ENCODE measurements around the gene LRCH4. TPM values are rescaled to one million over a fixed set of nuclear protein-coding genes. Genes with fewer than 3 reads are reported as not detected.

Gene LRCH4
- total RNA-seq, 2 experiments from 2014 or later = 70.3 to 71.7 TPM

GRCh38 chr7:100591596-100591995 is 5.7 kb upstream of the LRCH4 start:
- Mint-ChIP-seq H3K36me3 (ENCODE audit: low read depth) (no peaks in the 10 kb centered on the region), H3K9me3 (ENCODE audit: low read depth) (no peaks in the 10 kb centered on the region), H3K27me3 (peaks cover 4% of the 10 kb centered on the region), H3K27ac (no peak overlapping the region), H3K4me3 (no peak overlapping the region), H3K4me1 (no peaks in the 10 kb centered on the region)
- intact Hi-C loops (cut with DNase I, micrococcal nuclease) = no loop called here
- DNase-seq = no peak
- POLR2A ChIA-PET = no interaction called here
- ATAC-seq = no peak
- CTCF ChIA-PET = interaction anchor here (0.7 to 1.7 kb wide), 2 partner anchors 27 to 32 kb away, joined by 3 to 6 read pairs; no protein-coding TSS in a partner anchor

GRCh38 chr7:100590077-100590737 is 4.3 kb upstream of the LRCH4 start:
- peaks cover 4% of the 10 kb centered on the region for H3K27me3 Mint-ChIP-seq
- H3K4me3 Mint-ChIP-seq = no peak overlapping the region
- ChIA-PET CTCF (interaction anchor here (0.5 to 1.7 kb wide), 3 partner anchors 21 to 609 kb away, joined by 3 to 5 read pairs (median 4); no protein-coding TSS in a partner anchor), POLR2A (no interaction called here)
- H3K9me3 Mint-ChIP-seq (ENCODE audit: low read depth) = no peaks in the 10 kb centered on the region
- H3K4me1 Mint-ChIP-seq = no peaks in the 10 kb centered on the region
- intact Hi-C loops (cut with DNase I, micrococcal nuclease) = no loop called here
- no peak overlapping the region for H3K27ac Mint-ChIP-seq
- no peak for ATAC-seq
- no peak for DNase-seq
- H3K36me3 Mint-ChIP-seq (ENCODE audit: low read depth) = no peaks in the 10 kb centered on the region

GRCh38 chr7:100589341-100589947 is 3.5 kb upstream of the LRCH4 start:
- Mint-ChIP-seq H3K27ac (no peak overlapping the region), H3K27me3 (peaks cover 4% of the 10 kb centered on the region), H3K4me1 (peaks cover 5% of the 10 kb centered on the region), H3K36me3 (ENCODE audit: low read depth) (no peaks in the 10 kb centered on the region), H3K9me3 (ENCODE audit: low read depth) (no peaks in the 10 kb centered on the region), H3K4me3 (no peak overlapping the region)
- intact Hi-C loops (cut with DNase I, micrococcal nuclease) = loop anchor here in 1 of 2 experiments (5.0 kb wide), 1 partner anchor 462 kb away; the partner anchor contains the start of gene MBLAC1
- ChIA-PET POLR2A (interaction anchor here (0.7 to 1.0 kb wide), 2 partner anchors 41 to 95 kb away, joined by 3 read pairs; no protein-coding TSS in a partner anchor), CTCF (interaction anchor here (0.5 to 1.7 kb wide), 11 partner anchors 9 to 608 kb away, joined by 3 to 7 read pairs (median 3); partner anchors contain the start of gene POP7)
- DNase-seq = no peak
- ATAC-seq = no peak

- intact Hi-C loops (cut with DNase I, micrococcal nuclease) = loop anchor here in 1 of 2 experiments (5.0 kb wide), 1 partner anchor 461 kb away; the partner anchor contains the start of gene MBLAC1
- no peak for ATAC-seq
These were observed 2.5 kb upstream of the LRCH4 start for GRCh38 chr7:100588438-100588837.

GRCh38 chr7:100586266-100587025 is 517 bp upstream of the LRCH4 start, which contains the start of gene FBXO24:
TSS of gene FBXO24 (plus strand) at chr7:100586328. CDS start at chr7:100586626, 298 bp downstream.
- peak within 1 kb of the TSS; percentile 82 for H3K27ac Mint-ChIP-seq
- intact Hi-C loops (cut with DNase I, micrococcal nuclease) = loop anchor here (1.0 to 5.0 kb wide), 17 partner anchors 18 to 666 kb away; partner anchors contain the start of genes AGFG2 (in 2 of the 2), GNB2 (in 2 of the 2), MOSPD3 (in 2 of the 2) and TSC22D4 (in 2 of the 2)
- CTCF ChIA-PET = interaction anchor here (0.7 to 4.2 kb wide), 25 partner anchors 8 to 266 kb away, joined by 3 to 19 read pairs (median 4); partner anchors contain the start of genes AGFG2, GIGYF1, MEPCE and MOSPD3
- POLR2A ChIA-PET = interaction anchor here (0.6 to 2.7 kb wide), 19 partner anchors 9 to 366 kb away, joined by 3 to 13 read pairs (median 4); partner anchors contain the start of genes AGFG2, MEPCE, MOSPD3 and POP7
- no peaks in the 10 kb centered on the region for H3K9me3 Mint-ChIP-seq (ENCODE audit: low read depth)
- DNase-seq (peak; percentile 100), ATAC-seq (peak; percentile 86)
- H3K4me3 Mint-ChIP-seq = peak within 1 kb of the TSS; percentile 78
- peaks cover 4% of the 10 kb centered on the region for H3K27me3 Mint-ChIP-seq
- H3K36me3 Mint-ChIP-seq (ENCODE audit: low read depth) = peaks cover 2% of the 10 kb centered on the region
- peaks cover 26% of the 10 kb centered on the region for H3K4me1 Mint-ChIP-seq

More at GRCh38 chr7:100588438-100588837, 2.5 kb upstream of the LRCH4 start:
- CTCF ChIA-PET = interaction anchor here (0.7 to 1.6 kb wide), 11 partner anchors 10 to 1189 kb away, joined by 3 to 7 read pairs (median 3); partner anchors contain the start of genes MOSPD3, POP7 and SLC12A9
- H3K9me3 Mint-ChIP-seq (ENCODE audit: low read depth) = no peaks in the 10 kb centered on the region
- no peak for DNase-seq
- H3K36me3 Mint-ChIP-seq (ENCODE audit: low read depth) = no peaks in the 10 kb centered on the region
- peaks cover 4% of the 10 kb centered on the region for H3K27me3 Mint-ChIP-seq
- H3K4me1 Mint-ChIP-seq = peaks cover 12% of the 10 kb centered on the region
- no peak overlapping the region for H3K27ac Mint-ChIP-seq
- peak overlapping the region; percentile 4 for H3K4me3 Mint-ChIP-seq
- POLR2A ChIA-PET = interaction anchor here (1.0 kb wide), 1 partner anchor 94 kb away, joined by 3 read pairs; no protein-coding TSS in a partner anchor

GRCh38 chr7:100584683-100585510 is 1.0 kb downstream of the LRCH4 start:
- ChIA-PET CTCF (interaction anchor here (0.6 to 4.2 kb wide), 18 partner anchors 14 to 667 kb away, joined by 3 to 19 read pairs (median 4); partner anchors contain the start of genes GIGYF1, MOSPD3, POP7 and TSC22D4), POLR2A (interaction anchor here (0.5 to 2.7 kb wide), 10 partner anchors 14 to 290 kb away, joined by 3 to 13 read pairs (median 8); partner anchors contain the start of genes AGFG2, MEPCE, MOSPD3 and POP7)
- no peaks in the 10 kb centered on the region for H3K9me3 Mint-ChIP-seq (ENCODE audit: low read depth)
- no peaks in the 10 kb centered on the region for H3K27me3 Mint-ChIP-seq
- DNase-seq = peak; percentile 41
- H3K4me1 Mint-ChIP-seq = peaks cover 29% of the 10 kb centered on the region
- H3K27ac Mint-ChIP-seq = peak overlapping the region; percentile 82
- peaks cover 5% of the 10 kb centered on the region for H3K36me3 Mint-ChIP-seq (ENCODE audit: low read depth)
- no peak for ATAC-seq
- intact Hi-C loops (cut with DNase I, micrococcal nuclease) = loop anchor here (5.0 kb wide), 2 partner anchors 42 to 458 kb away; partner anchors contain the start of gene MBLAC1 (in 1 of the 2)
- H3K4me3 Mint-ChIP-seq = peak overlapping the region; percentile 78

GRCh38 chr7:100584054-100584682 is 1.8 kb downstream of the LRCH4 start:
- Mint-ChIP-seq H3K4me3 (peak overlapping the region; percentile 78), H3K9me3 (ENCODE audit: low read depth) (no peaks in the 10 kb centered on the region), H3K36me3 (ENCODE audit: low read depth) (peaks cover 8% of the 10 kb centered on the region), H3K4me1 (peaks cover 29% of the 10 kb centered on the region), H3K27ac (peak overlapping the region; percentile 92), H3K27me3 (no peaks in the 10 kb centered on the region)
- no peak for DNase-seq
- intact Hi-C loops (cut with DNase I, micrococcal nuclease) = loop anchor here in 1 of 2 experiments (5.0 kb wide), 1 partner anchor 43 kb away; no protein-coding TSS in a partner anchor
- ATAC-seq = no peak
- ChIA-PET POLR2A (interaction anchor here (0.9 to 2.3 kb wide), 7 partner anchors 13 to 435 kb away, joined by 3 to 8 read pairs (median 3); partner anchors contain the start of genes AGFG2, LAMTOR4, MEPCE and PPP1R35), CTCF (interaction anchor here (0.5 to 4.2 kb wide), 19 partner anchors 13 to 666 kb away, joined by 3 to 19 read pairs (median 3); partner anchors contain the start of genes GIGYF1, MOSPD3 and POP7)

GRCh38 chr7:100583132-100584053 is 2.5 kb downstream of the LRCH4 start:
- peaks cover 10% of the 10 kb centered on the region for H3K36me3 Mint-ChIP-seq (ENCODE audit: low read depth)
- ChIA-PET POLR2A (interaction anchor here (0.6 to 2.3 kb wide), 8 partner anchors 12 to 435 kb away, joined by 3 to 8 read pairs (median 4); partner anchors contain the start of genes AGFG2, LAMTOR4, MEPCE and PPP1R35), CTCF (interaction anchor here (0.6 to 4.2 kb wide), 13 partner anchors 12 to 176 kb away, joined by 3 to 19 read pairs (median 4); partner anchors contain the start of genes GIGYF1 and POP7)
- H3K27me3 Mint-ChIP-seq = no peaks in the 10 kb centered on the region
- intact Hi-C loops (cut with DNase I, micrococcal nuclease) = loop anchor here in 1 of 2 experiments (2.0 to 5.0 kb wide), 2 partner anchors 15 to 44 kb away; no protein-coding TSS in a partner anchor
- H3K4me1 Mint-ChIP-seq = peaks cover 29% of the 10 kb centered on the region
- peak; percentile 89 for DNase-seq
- H3K9me3 Mint-ChIP-seq (ENCODE audit: low read depth) = no peaks in the 10 kb centered on the region
- peak overlapping the region; percentile 92 for H3K27ac Mint-ChIP-seq
- ATAC-seq = peak; percentile 17
- peak overlapping the region; percentile 78 for H3K4me3 Mint-ChIP-seq

Measured in activated CD4-positive, alpha-beta T cell treated with anti-CD3 and anti-CD28 coated beads for 36 hours (primary cell).